IMR-90 (cell line): Measurements from ENCODE around the gene IFT74. TPM values are rescaled to one million over a fixed set of nuclear protein-coding genes. Genes with fewer than 3 reads are reported as not detected.

ENCODE experiments used
- ATAC-seq: fragments of 200-7000 bp; cut with Tn5 transposase; 2 replicates; pipeline ENCODE4 v1.9.1; 2020; ENCODE audit warnings: low read depth, mild to moderate bottlenecking, moderate library complexity
- BruUV-seq: library from RNA; stranded (reverse); fragments of 400-500 nt; replicated peaks from 2 replicates; lab custom pipeline; 2021; lab: Mats Ljungman, UMichigan
- CTCF ChIA-PET: fragments of 300-600 bp; formaldehyde crosslinking; extraction: SDS; loops from one replicate; lab custom pipeline; 2021; ENCODE audit warnings: antibody characterized with exemption; lab: Yijun Ruan, JAX
- POLR2A ChIA-PET: fragments of 300-600 bp; sonication (Branson Sonifier 250); formaldehyde crosslinking; loops from one replicate; lab custom pipeline; 2022; ENCODE audit warnings: antibody characterized with exemption; ENCODE audit not compliant: unreplicated experiment; lab: Charles Lee
- DNase-seq: peaks from one replicate; pipeline ENCODE4 v3.0.0; 2013
- H2AFZ ChIP-seq: replicated peaks from 2 replicates; pipeline ENCODE3; 2013; ENCODE audit warnings: low read length, mild to moderate bottlenecking; ENCODE audit not compliant: poor library complexity
- H2AK5ac ChIP-seq: 2 replicates; pipeline ENCODE4 v1.6.1; 2013; ENCODE audit warnings: low read depth, low read length, inconsistent platforms
- H2AK9ac ChIP-seq: replicated peaks from 2 replicates; pipeline ENCODE3; 2013; ENCODE audit warnings: mild to moderate bottlenecking, low read depth, low read length, moderate library complexity; ENCODE audit not compliant: poor library complexity
- H2BK120ac ChIP-seq: 2 replicates; pipeline ENCODE4 v1.6.1; 2013; ENCODE audit warnings: low read depth, low read length, inconsistent platforms
- H2BK15ac ChIP-seq: 3 replicates; pipeline ENCODE4 v1.6.1; 2013; ENCODE audit warnings: low read depth, low read length, inconsistent platforms
- H2BK20ac ChIP-seq: 2 replicates; pipeline ENCODE4 v1.6.1; 2013; ENCODE audit warnings: low read depth, mild to moderate bottlenecking, inconsistent platforms, low read length, moderate library complexity
- H2BK5ac ChIP-seq: 2 replicates; pipeline ENCODE4 v1.6.1; 2013; ENCODE audit warnings: mild to moderate bottlenecking, low read depth, low read length, inconsistent platforms; ENCODE audit not compliant: poor library complexity, severe bottlenecking
- H3K14ac ChIP-seq: replicated peaks from 2 replicates; pipeline ENCODE4 v1.6.1; 2013; ENCODE audit warnings: low read depth, low read length, inconsistent platforms
- H3K18ac ChIP-seq: 2 replicates; pipeline ENCODE4 v1.6.1; 2013; ENCODE audit warnings: low read depth, low read length, control low read depth
- H3K23ac ChIP-seq: 2 replicates; pipeline ENCODE4 v1.6.1; 2013; ENCODE audit warnings: low read depth, low read length, inconsistent platforms
- H3K27ac ChIP-seq: 2 replicates; pipeline ENCODE4 v1.5.1; 2013; ENCODE audit warnings: mild to moderate bottlenecking, control low read depth, low read length; ENCODE audit not compliant: insufficient read depth
- H3K27me3 ChIP-seq: 2 replicates; pipeline ENCODE4 v1.6.1; 2013; ENCODE audit warnings: low read length; ENCODE audit not compliant: control insufficient read depth, insufficient read depth
- H3K36me3 ChIP-seq: 2 replicates; pipeline ENCODE4 v1.6.1; 2013; ENCODE audit warnings: low read length, mixed read lengths; ENCODE audit not compliant: control insufficient read depth, insufficient read depth
- H3K4ac ChIP-seq: 2 replicates; pipeline ENCODE4 v1.6.1; 2013; ENCODE audit warnings: low read depth, low read length, inconsistent platforms
- H3K4me1 ChIP-seq: 2 replicates; pipeline ENCODE4 v1.6.1; 2013; ENCODE audit warnings: low read length, mixed read lengths; ENCODE audit not compliant: control insufficient read depth, insufficient read depth
- H3K4me2 ChIP-seq: 2 replicates; pipeline ENCODE4 v1.6.1; 2013; ENCODE audit warnings: low read depth, mild to moderate bottlenecking, control low read depth, low read length, moderate library complexity
- H3K4me3 ChIP-seq: 2 replicates; pipeline ENCODE4 v1.5.1; 2013; ENCODE audit warnings: low read depth, mild to moderate bottlenecking, control low read depth, low read length, moderate library complexity; ENCODE audit not compliant: insufficient read depth
- H3K56ac ChIP-seq: 2 replicates; pipeline ENCODE4 v1.6.1; 2013; ENCODE audit warnings: low read length, inconsistent platforms; ENCODE audit not compliant: insufficient read depth; ENCODE audit errors: extremely low read depth
- H3K79me1 ChIP-seq, 2 experiments: 2 replicates each; pipeline ENCODE4 v1.6.1; 2013; ENCODE audit warnings: low read length in 2 of 2, inconsistent platforms in 1 of 2, low read depth in 1 of 2
- H3K9ac ChIP-seq: 2 replicates; pipeline ENCODE4 v1.6.1; 2013; ENCODE audit warnings: low read depth, low read length, control low read depth
- H3K9me1 ChIP-seq: 2 replicates; pipeline ENCODE4 v1.6.1; 2013; ENCODE audit warnings: low read length, inconsistent platforms; ENCODE audit not compliant: insufficient read depth
- H3K9me3 ChIP-seq: 2 replicates; pipeline ENCODE4 v1.6.1; 2013; ENCODE audit warnings: low read length; ENCODE audit not compliant: control insufficient read depth, insufficient read depth
- H4K20me1 ChIP-seq: 2 replicates; pipeline ENCODE4 v1.6.1; 2013; ENCODE audit warnings: low read length, inconsistent platforms; ENCODE audit not compliant: insufficient read depth
- H4K5ac ChIP-seq: 2 replicates; pipeline ENCODE4 v1.6.1; 2013; ENCODE audit warnings: mild to moderate bottlenecking, low read depth, low read length, control low read depth
- H4K8ac ChIP-seq, 2 experiments: 2 replicates each; pipeline ENCODE4 v1.6.1; 2013; ENCODE audit warnings: low read depth in 2 of 2, low read length in 2 of 2, control low read depth in 1 of 2, inconsistent platforms in 1 of 2
- H4K91ac ChIP-seq: 2 replicates; pipeline ENCODE4 v1.6.1; 2013; ENCODE audit warnings: low read depth, low read length, inconsistent platforms; ENCODE audit not compliant: insufficient read depth
- FOS ChIP-seq: fragments of 150-350 bp; IDR thresholded peaks from 2 replicates; pipeline ENCODE4 v1.6.1; 2016; ENCODE audit warnings: low read depth, low read length
- MAZ ChIP-seq: IDR thresholded peaks from 2 replicates; pipeline ENCODE4 v1.6.1; 2012; ENCODE audit warnings: low read depth, mild to moderate bottlenecking, low read length, improper control_type of control experiment, moderate library complexity, borderline replicate concordance
- MXI1 ChIP-seq: IDR thresholded peaks from 2 replicates; pipeline ENCODE4 v1.6.1; 2012; ENCODE audit warnings: low read depth, mild to moderate bottlenecking, low read length, moderate library complexity, borderline replicate concordance
- NFE2L2 ChIP-seq: fragments of 150-350 bp; IDR thresholded peaks from 2 replicates; pipeline ENCODE4 v1.6.1; 2016; ENCODE audit warnings: low read depth, mild to moderate bottlenecking, low read length
- POLR2A ChIP-seq: IDR thresholded peaks from 2 replicates; pipeline ENCODE4 v1.6.1; 2012; ENCODE audit warnings: mild to moderate bottlenecking, low read depth, low read length
- RAD21 ChIP-seq: IDR thresholded peaks from 2 replicates; pipeline ENCODE4 v1.6.1; 2012; ENCODE audit warnings: low read length, improper control_type of control experiment
- WGBS, 2 experiments: methylation state at CpG; one replicate each; pipeline versions ENCODE4 v1.1.5 to v1.1.7; 2013; ENCODE audit warnings: missing lambda C conversion rate in 2 of 2; ENCODE audit not compliant: insufficient read length in 1 of 2; ENCODE audit errors: extremely low coverage in 2 of 2; 5-methylcytosine and 5-hydroxymethylcytosine counted together
- dilution Hi-C: fragments of 300-500 bp; cut with HindIII; formaldehyde crosslinking; loops from one replicate; pipeline ENCODE4 v1.14.3; 2018; ENCODE audit warnings: low sequenced_read_pairs; ENCODE audit not compliant: unreplicated experiment
- in situ Hi-C: fragments of 300-500 bp; cut with MboI; formaldehyde crosslinking; loops from 3 replicates; pipeline ENCODE4 v1.14.3; 2019; ENCODE audit warnings: low sequenced_read_pairs, inconsistent platforms, mixed read lengths
- intact Hi-C: fragments of 100-400 bp; cut with micrococcal nuclease; formaldehyde crosslinking; loops from 2 replicates; pipeline ENCODE4 v1.10.0; 2022
- polyA plus RNA-seq, 3 experiments: library from polyadenylated mRNA; depleted of rRNA; stranded (reverse); fragments of >200 nt; gene quantifications; 2 replicates each; pipeline ENCODE4 v1.2.3, GENCODE V29; 2012; ENCODE audit warnings: low replicate concordance in 1 of 3
- total RNA-seq: library from RNA; depleted of rRNA; stranded (reverse); fragments of >200 nt; gene quantifications from 2 replicates; pipeline ENCODE4 v1.2.3, GENCODE V29; 2012
- TF ChIP-seq, protein P1 (sequence below): fragments of 150-350 bp; IDR thresholded peaks from 2 replicates; pipeline ENCODE4 v1.6.1; 2016; ENCODE audit warnings: low read depth, mild to moderate bottlenecking, low read length, moderate library complexity, borderline replicate concordance

The IFT74 gene
- total and polyA plus RNA-seq, 2 of the 4 experiments (the other 2 are of a cell fraction): 4.6 to 12.2 TPM

DNA sequence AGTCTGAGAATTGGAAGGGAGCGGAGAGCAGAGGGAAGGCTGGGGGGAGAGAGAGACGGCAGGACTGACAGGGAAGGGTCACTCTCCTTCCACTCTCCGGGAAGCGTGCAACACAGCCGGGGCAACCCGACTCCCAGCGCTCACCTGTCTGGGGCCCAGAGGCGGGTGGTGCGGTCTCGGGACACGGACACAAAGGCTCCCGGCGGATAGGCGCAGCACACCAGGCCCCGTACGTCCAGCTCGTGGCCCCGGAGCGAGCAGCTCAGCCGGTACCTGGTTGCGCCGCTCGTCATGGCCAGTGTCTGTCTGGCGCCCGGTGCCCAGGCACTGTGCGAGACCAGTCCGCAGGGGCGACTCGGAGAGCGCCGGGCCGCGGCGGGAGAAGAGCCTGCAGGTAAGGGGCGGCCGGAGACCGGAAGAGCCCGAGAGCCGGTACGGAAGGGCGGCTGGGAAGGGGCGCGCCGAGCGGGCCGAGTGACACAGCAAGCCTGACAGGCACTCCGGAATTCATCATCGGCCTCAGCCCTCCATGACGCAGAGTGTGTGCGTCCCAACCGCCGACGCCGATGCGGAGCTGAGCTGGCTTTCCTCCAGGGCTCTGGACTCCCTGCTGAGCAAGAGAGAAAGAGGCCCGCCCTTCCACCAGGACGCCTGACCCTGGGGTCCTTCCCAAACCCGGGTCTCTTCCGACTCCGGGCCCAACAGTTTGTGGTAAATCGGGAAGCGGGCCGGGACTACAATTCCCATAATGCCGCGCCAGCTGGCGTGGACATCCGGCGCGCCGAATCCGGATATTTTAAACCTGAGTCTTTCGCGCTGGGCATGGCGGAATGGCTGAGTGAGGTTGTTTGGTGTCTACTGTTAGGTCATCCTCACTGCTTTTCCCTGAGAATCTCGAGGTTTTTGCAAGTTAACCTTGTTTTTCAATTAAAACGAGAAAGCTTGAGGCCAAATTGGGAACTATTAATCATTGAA lies 9.2 kb upstream of the IFT74 start, which contains the start of gene PLAA:
Gene PLAA (minus strand): TSS at position 490 of the 975 bp plus-strand sequence. CDS start 197 bp downstream, at position 293.
- H3K23ac ChIP-seq: peak within 1 kb of the TSS; percentile 94
- TSS peak; percentile 40 for BruUV-seq
- no peaks in the 10 kb centered on the region for H3K27me3 ChIP-seq
- in situ Hi-C loops: no loop called here
- H2AK9ac ChIP-seq: peak within 1 kb of the TSS; percentile 75
- peak within 1 kb of the TSS; percentile 96 for H4K91ac ChIP-seq
- no peaks in the 10 kb centered on the region for H3K9me3 ChIP-seq
- intact Hi-C loops: loop anchor here (2.0 to 10.0 kb wide), 5 partner anchors 54 to 330 kb away; partner anchors contain the start of gene CAAP1
- peak within 1 kb of the TSS; percentile 81; the same call in 1 of the 3 replicates for H2BK15ac ChIP-seq
- no peaks in the 10 kb centered on the region for H3K9me1 ChIP-seq
- H3K27ac ChIP-seq: peak within 1 kb of the TSS; percentile 100
- H3K9ac ChIP-seq: peak within 1 kb of the TSS; percentile 99
- H3K4me1 ChIP-seq: peaks cover 2% of the 10 kb centered on the region; the same call in 1 of the 2 replicates
- peaks cover 0 to 27% of the 10 kb centered on the region in 2 experiments; a peak in 3 of 4 replicates for H3K79me1 ChIP-seq
- peak within 1 kb of the TSS; percentile 96 for H3K4ac ChIP-seq
- WGBS, 2 experiments: 0% methylated on average over 41 of the region's 76 CpGs; no CpG with 5 or more reads in 1 of the 2 experiments
- H3K14ac ChIP-seq: peak within 1 kb of the TSS; percentile 90
- peak within 1 kb of the TSS; percentile 54; the same call in 1 of the 2 replicates for H2BK20ac ChIP-seq
- peak within 1 kb of the TSS; percentile 91 for H2BK5ac ChIP-seq
- dilution Hi-C loops: no loop called here
- H2BK120ac ChIP-seq: peak within 1 kb of the TSS; percentile 98
- H4K8ac ChIP-seq: peak within 1 kb of the TSS; percentile 45 to 99
- peak within 1 kb of the TSS; percentile 91 for H3K18ac ChIP-seq
- CTCF ChIA-PET: no interaction called here
- H3K56ac ChIP-seq: peak within 1 kb of the TSS; percentile 99
- H2AK5ac ChIP-seq: peak within 1 kb of the TSS; percentile 18
- peaks cover 16% of the 10 kb centered on the region for H4K20me1 ChIP-seq
- peak within 1 kb of the TSS; percentile 87 for H4K5ac ChIP-seq
- peak; percentile 92 for DNase-seq
- peak within 1 kb of the TSS; percentile 95 for H2AFZ ChIP-seq
- ATAC-seq: peak; percentile 97
- H3K36me3 ChIP-seq: peaks cover 4% of the 10 kb centered on the region
- peak within 1 kb of the TSS; percentile 97 for H3K4me2 ChIP-seq
- POLR2A ChIA-PET: interaction anchor here (0.5 kb wide), 1 partner anchor 83 kb away, joined by 3 read pairs; no protein-coding TSS in a partner anchor
- peak; percentile 74 for TF ChIP-seq POLR2A
- TF ChIP-seq MXI1: peak; percentile 59
- 0 out of 2 replicates have a peak, but pooled peaks have one; percentile 6 for TF ChIP-seq FOS
- TF ChIP-seq RAD21: no peak
- peak; percentile 57; the same call in 1 of the 2 replicates for TF ChIP-seq MAZ
- peak; percentile 77; the same call in 1 of the 2 replicates for TF ChIP-seq NFE2L2
- TF ChIP-seq, protein P1, sequence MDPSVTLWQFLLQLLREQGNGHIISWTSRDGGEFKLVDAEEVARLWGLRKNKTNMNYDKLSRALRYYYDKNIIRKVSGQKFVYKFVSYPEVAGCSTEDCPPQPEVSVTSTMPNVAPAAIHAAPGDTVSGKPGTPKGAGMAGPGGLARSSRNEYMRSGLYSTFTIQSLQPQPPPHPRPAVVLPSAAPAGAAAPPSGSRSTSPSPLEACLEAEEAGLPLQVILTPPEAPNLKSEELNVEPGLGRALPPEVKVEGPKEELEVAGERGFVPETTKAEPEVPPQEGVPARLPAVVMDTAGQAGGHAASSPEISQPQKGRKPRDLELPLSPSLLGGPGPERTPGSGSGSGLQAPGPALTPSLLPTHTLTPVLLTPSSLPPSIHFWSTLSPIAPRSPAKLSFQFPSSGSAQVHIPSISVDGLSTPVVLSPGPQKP: no peak
- H3K4me3 ChIP-seq: peak within 1 kb of the TSS; percentile 80
